HepG2 (cell line): ENCODE measurements around the gene MAP1LC3B. TPM values are rescaled to one million over a fixed set of nuclear protein-coding genes. Genes with fewer than 3 reads are reported as not detected.

ENCODE experiments used
- BRD4 ChIP-seq: sonication (generic); formaldehyde crosslinking; IDR thresholded peaks from 2 replicates; pipeline ENCODE4 v1.4.0; 2020; ENCODE audit warnings: missing genetic modification reagents
- CHCHD3 ChIP-seq: sonication (generic); formaldehyde crosslinking; IDR thresholded peaks from 2 replicates; pipeline ENCODE4 v1.8.0; 2022; ENCODE audit warnings: mild to moderate bottlenecking, missing genetic modification reagents, moderate library complexity
- EP300 ChIP-seq, 3 experiments: sonication (generic) in 1 of 3; formaldehyde crosslinking in 1 of 3; IDR thresholded peaks; 2 replicates each; pipeline versions ENCODE4 v1.5.1 to v1.6.1; 2011 to 2020; ENCODE audit warnings: low read depth in 2 of 3, low read length in 2 of 3, borderline replicate concordance in 1 of 3, improper control_type of control experiment in 1 of 3, mild to moderate bottlenecking in 1 of 3, missing genetic modification reagents in 1 of 3, moderate library complexity in 1 of 3
- ETS1 ChIP-seq: sonication (generic); formaldehyde crosslinking; IDR thresholded peaks from 2 replicates; pipeline ENCODE4 v1.4.0; 2020; ENCODE audit warnings: missing genetic modification reagents
- GFI1 ChIP-seq: sonication (generic); formaldehyde crosslinking; IDR thresholded peaks from 2 replicates; pipeline ENCODE4 v1.5.0; 2020; ENCODE audit warnings: missing genetic modification reagents, mild to moderate bottlenecking, borderline replicate concordance
- HBP1 ChIP-seq: IDR thresholded peaks from 2 replicates; pipeline ENCODE4 v1.6.1; 2016; ENCODE audit warnings: low read depth, control low read depth
- PATZ1 ChIP-seq: sonication (generic); formaldehyde crosslinking; IDR thresholded peaks from 2 replicates; pipeline ENCODE4 v1.4.0; 2020; ENCODE audit warnings: missing genetic modification reagents
- RBM39 ChIP-seq: fragments of 200-400 bp; formaldehyde crosslinking; IDR thresholded peaks from one replicate; pipeline ENCODE4 v1.6.1; 2018; ENCODE audit warnings: antibody characterized with exemption, mild to moderate bottlenecking, low read depth, low read length; ENCODE audit not compliant: poor library complexity, severe bottlenecking
- SRF ChIP-seq: IDR thresholded peaks from 2 replicates; pipeline ENCODE4 v1.6.1; 2011; ENCODE audit warnings: mild to moderate bottlenecking, low read depth, low read length, moderate library complexity
- SSRP1 ChIP-seq: IDR thresholded peaks from 2 replicates; pipeline ENCODE4 v1.6.1; 2016; ENCODE audit warnings: control low read depth
- THAP9 ChIP-seq: sonication (generic); formaldehyde crosslinking; IDR thresholded peaks from 2 replicates; pipeline ENCODE4; 2020; ENCODE audit warnings: missing genetic modification reagents, mild to moderate bottlenecking, borderline replicate concordance
- USF2 ChIP-seq, 2 experiments: sonication (generic) in 1 of 2; formaldehyde crosslinking in 1 of 2; IDR thresholded peaks; 2 replicates each; pipeline versions ENCODE4 v1.5.1 to v1.6.1; 2011 to 2020; ENCODE audit warnings: borderline replicate concordance in 1 of 2, low read depth in 1 of 2, low read length in 1 of 2, mild to moderate bottlenecking in 1 of 2, missing genetic modification reagents in 1 of 2, moderate library complexity in 1 of 2
- ZNF510 ChIP-seq: sonication (generic); formaldehyde crosslinking; IDR thresholded peaks from 2 replicates; pipeline ENCODE4 v1.4.0; 2020; ENCODE audit warnings: low read depth, mild to moderate bottlenecking, missing genetic modification reagents
- polyA plus RNA-seq, 8 experiments: library from polyadenylated mRNA; depleted of rRNA in 3 of 8; stranded (reverse) in 7 of 8; unstranded in 1 of 8; fragments of >200 nt; fragmentation: Illumina TruSeq in 4 of 8; extraction: Trizol in 4 of 8; gene quantifications; 2 replicates each; pipeline versions ENCODE4 v1.2.1 to v1.2.3, GENCODE V29; 2011 to 2016; ENCODE audit warnings: low read depth in 4 of 8, missing spikeins in 1 of 8, mixed read lengths in 1 of 8; ENCODE audit not compliant: insufficient read depth in 1 of 8
- total RNA-seq, 5 experiments: library from RNA; depleted of rRNA; stranded (reverse); fragments of >200 nt; fragmentation: Illumina TruSeq; extraction: Trizol; gene quantifications; 2 replicates each; pipeline ENCODE4 v1.2.3, GENCODE V29; 2016; ENCODE audit warnings: low read depth in 1 of 5

Gene MAP1LC3B
- total and polyA plus RNA-seq, 2 of the 13 experiments (the other 11 are each of a cell fraction or from before 2014, with no cell fraction given): 15.7 to 37.4 TPM

- TF ChIP-seq ETS1 (no peak), BRD4 (peak; percentile 29; the same call in 1 of the 2 replicates), HBP1 (CRISPR knock-in tag) (peak; percentile 98), USF2 (IDR thresholded peaks at IDR 0.05; ENCODE audit: low read depth, low read length) (peak; percentile 87), USF2 (CRISPR knock-in tag; IDR thresholded peaks at IDR 0.05; ENCODE audit: borderline replicate concordance) (peak; percentile 87), THAP9 (CRISPR knock-in tag) (peak; percentile 94), GFI1 (peak; percentile 89; the same call in 1 of the 2 replicates), SSRP1 (peak; percentile 37; the same call in 1 of the 2 replicates), PATZ1 (peak; percentile 91), ZNF510 (CRISPR knock-in tag) (no peak), CHCHD3 (CRISPR knock-in tag) (no peak), RBM39 (peak; percentile 30), EP300 (IDR thresholded peaks at IDR 0.05; ENCODE audit: low read depth in 2 of 2, low read length in 2 of 2) (peak in 1 of 2 experiments; percentile 70; a peak in 3 of 4 replicates), EP300 (CRISPR knock-in tag; IDR thresholded peaks at IDR 0.05; ENCODE audit: borderline replicate concordance) (peak; percentile 74), SRF (no peak)
Observed at GRCh38 chr16:87391950-87392820, at the start of gene MAP1LC3B (continued).
